ENCODE results near the gene PIAS3.
"Not testable (repeated sequence)": the region's sequence is repeated elsewhere in the genome, so short reads cannot be mapped to it uniquely, and the experiment has no call there.

- TF ChIP-seq CTCF, EP300, POLR2AphosphoS5, POLR2A (IDR thresholded peaks at IDR 0.05): not testable (repeated sequence)
Observed at GRCh38 chr1:145812977-145813810, 45.7 kb downstream of the PIAS3 start.

Data from sigmoid colon (tissue), 4 donors.